NB4 (cell line): ENCODE results near the gene EMC8.

ENCODE experiments used
- CTCF ChIP-seq: IDR thresholded peaks from one replicate; pipeline ENCODE4 v1.5.1; 2012; ENCODE audit warnings: low read depth, low read length
- MYC ChIP-seq: IDR thresholded peaks from 2 replicates; pipeline ENCODE4 v1.6.1; 2011; ENCODE audit warnings: low read depth, low read length
- POLR2A ChIP-seq: IDR thresholded peaks from 2 replicates; pipeline ENCODE4 v1.6.1; 2011; ENCODE audit warnings: mild to moderate bottlenecking; ENCODE audit not compliant: insufficient read length; ENCODE audit errors: extremely low read depth

GRCh38 chr16:85844169-85844481 is 44.8 kb upstream of the EMC8 start:
- TF ChIP-seq CTCF (no peak), POLR2A (no peak), MYC (no peak)
